MG63 (cell line): ENCODE results near the gene HMX1. TPM values are rescaled to one million over a fixed set of nuclear protein-coding genes. Genes with fewer than 3 reads are reported as not detected.

ENCODE experiments used
- DNase-seq: peaks from one replicate; pipeline ENCODE4 v3.0.0-alpha.2; 2020
- H3K27me3 ChIP-seq: fragments of 250-450 bp; sonication (Bioruptor Pico); 2 replicates; pipeline ENCODE4 v1.5.1; 2020; ENCODE audit warnings: mild to moderate bottlenecking, moderate library complexity
- H3K36me3 ChIP-seq: fragments of 250-450 bp; sonication (Bioruptor Pico); 2 replicates; pipeline ENCODE4 v1.5.1; 2020; ENCODE audit warnings: mild to moderate bottlenecking, moderate library complexity
- H3K4me3 ChIP-seq: fragments of 250-450 bp; sonication (Bioruptor Pico); 2 replicates; pipeline ENCODE4 v1.5.1; 2020; ENCODE audit warnings: mild to moderate bottlenecking, moderate library complexity
- H3K9me3 ChIP-seq: fragments of 250-450 bp; sonication (Bioruptor Pico); 2 replicates; pipeline ENCODE4 v1.5.1; 2020; ENCODE audit warnings: mild to moderate bottlenecking, moderate library complexity
- total RNA-seq: library from RNA; depleted of rRNA; stranded (reverse); fragments of >200 nt; shearing (Covaris generic); gene quantifications from 2 replicates; pipeline ENCODE4 v1.2.3, GENCODE V29; 2014; ENCODE audit warnings: low replicate concordance

Gene HMX1
- total RNA-seq, 1 experiment from 2014 or later, result 17.5 TPM

- Histone ChIP-seq H3K36me3 (no peaks in the 10 kb centered on the region), H3K27me3 (no peaks in the 10 kb centered on the region), H3K9me3 (no peaks in the 10 kb centered on the region), H3K4me3 (no peak overlapping the region)
- DNase-seq, result no peak
These were observed 15.8 kb downstream of the HMX1 start for GRCh38 chr4:8855818-8856245.

DNA sequence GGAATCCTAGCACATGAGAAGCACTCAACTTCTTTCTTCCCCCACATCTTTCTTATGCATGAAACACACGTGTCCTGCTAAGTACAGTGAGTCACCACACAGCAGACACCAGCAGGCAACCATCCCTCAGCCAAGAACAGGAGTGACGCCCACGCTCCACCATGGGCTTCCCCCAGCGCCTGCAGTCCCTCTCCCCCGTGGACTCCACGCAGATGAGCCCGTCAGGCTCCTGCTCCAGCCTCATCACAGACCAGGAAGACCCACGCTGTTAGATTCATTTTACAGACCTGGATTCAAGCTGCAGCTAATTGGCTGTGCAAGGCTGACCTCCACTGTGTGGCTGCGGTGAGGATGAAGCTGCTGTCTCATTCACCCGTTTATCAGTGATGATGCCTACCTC, 16.7 kb downstream of the HMX1 start:
- H3K36me3 ChIP-seq, result no peaks in the 10 kb centered on the region
- H3K9me3 ChIP-seq, result no peaks in the 10 kb centered on the region
- H3K4me3 ChIP-seq, result no peak overlapping the region
- peak; percentile 66 for DNase-seq
- H3K27me3 ChIP-seq, result no peaks in the 10 kb centered on the region

GRCh38 chr4:8854016-8854415, 17.6 kb downstream of the HMX1 start:
- H3K27me3 ChIP-seq, result no peaks in the 10 kb centered on the region
- no peak for DNase-seq
- H3K9me3 ChIP-seq, result no peaks in the 10 kb centered on the region

GRCh38 chr4:8853249-8853648, 18.4 kb downstream of the HMX1 start:
- H3K4me3 ChIP-seq, result no peak overlapping the region
- no peaks in the 10 kb centered on the region for H3K36me3 ChIP-seq
- no peak for DNase-seq
- no peaks in the 10 kb centered on the region for H3K27me3 ChIP-seq
- no peaks in the 10 kb centered on the region for H3K9me3 ChIP-seq

More at GRCh38 chr4:8854016-8854415, 17.6 kb downstream of the HMX1 start:
- Histone ChIP-seq H3K36me3 (no peaks in the 10 kb centered on the region), H3K4me3 (no peak overlapping the region)

- no peaks in the 10 kb centered on the region for H3K9me3 ChIP-seq
- H3K36me3 ChIP-seq, result no peaks in the 10 kb centered on the region
- H3K27me3 ChIP-seq, result no peaks in the 10 kb centered on the region
- DNase-seq, result no peak
- H3K4me3 ChIP-seq, result no peak overlapping the region
These were observed 19.4 kb downstream of the HMX1 start for GRCh38 chr4:8852118-8852704.

- Histone ChIP-seq H3K9me3 (no peaks in the 10 kb centered on the region), H3K36me3 (no peaks in the 10 kb centered on the region), H3K27me3 (no peaks in the 10 kb centered on the region), H3K4me3 (no peak overlapping the region)
- no peak for DNase-seq
These were observed 20.1 kb downstream of the HMX1 start for GRCh38 chr4:8851321-8852117.

DNA sequence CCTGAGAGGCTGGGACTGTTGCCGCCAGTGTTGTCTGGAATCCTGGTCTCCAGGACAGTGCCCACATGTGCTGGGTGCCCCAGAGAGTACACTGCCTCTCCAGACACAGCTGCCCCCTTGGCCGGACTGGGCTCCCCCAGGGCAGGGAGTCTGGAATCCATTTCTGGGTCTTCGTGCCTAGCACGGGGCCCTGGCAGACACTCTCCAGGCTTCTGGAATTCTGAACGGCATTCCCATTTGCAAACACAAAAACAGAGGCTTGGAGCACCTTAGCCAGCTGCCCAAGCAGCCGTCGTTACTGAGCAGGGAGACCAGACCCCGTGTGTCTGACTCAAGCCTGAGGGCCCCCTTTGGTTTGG, 20.8 kb downstream of the HMX1 start:
- Histone ChIP-seq H3K27me3 (no peaks in the 10 kb centered on the region), H3K36me3 (no peaks in the 10 kb centered on the region), H3K4me3 (no peak overlapping the region), H3K9me3 (no peaks in the 10 kb centered on the region)
- no peak for DNase-seq

DNA sequence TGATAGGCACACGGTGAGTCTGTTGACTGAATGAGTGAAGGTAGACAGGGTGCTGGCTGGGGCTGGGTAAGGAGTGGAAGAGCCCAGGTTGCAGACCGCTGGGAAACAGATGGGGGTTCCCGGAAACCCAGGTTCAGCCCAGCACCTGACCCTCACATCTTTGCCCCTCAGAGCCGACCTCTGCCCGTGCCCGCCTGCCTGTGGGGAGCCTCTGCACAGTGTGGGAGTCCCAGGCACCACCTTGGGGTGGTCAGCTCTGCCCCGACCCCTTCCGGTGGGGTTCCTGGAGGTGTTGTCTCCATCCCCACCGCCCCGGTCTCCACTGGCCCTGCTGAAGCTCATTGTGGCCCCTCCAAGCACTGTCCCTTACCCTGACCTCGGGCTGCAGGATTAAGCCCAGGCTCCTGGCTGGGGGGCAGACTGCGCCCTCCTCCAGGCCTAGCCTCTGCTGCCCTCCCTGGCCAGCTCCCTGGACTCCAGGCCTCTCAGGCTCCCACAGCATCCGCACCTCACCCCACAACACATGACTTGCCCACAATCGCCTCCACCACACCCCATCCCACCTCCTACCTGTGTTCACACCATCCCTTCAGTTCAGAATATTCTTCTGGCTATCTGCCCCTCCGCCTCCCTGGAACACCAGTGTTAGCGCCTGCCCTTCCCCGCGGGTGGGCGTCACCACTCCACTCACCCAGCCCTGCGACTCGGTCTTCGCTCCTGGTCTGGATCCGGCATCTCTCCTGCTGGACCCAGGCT, 21.4 kb downstream of the HMX1 start:
- no peaks in the 10 kb centered on the region for H3K36me3 ChIP-seq
- H3K4me3 ChIP-seq, result no peak overlapping the region
- DNase-seq, result no peak
- H3K27me3 ChIP-seq, result no peaks in the 10 kb centered on the region
- H3K9me3 ChIP-seq, result no peaks in the 10 kb centered on the region

DNA sequence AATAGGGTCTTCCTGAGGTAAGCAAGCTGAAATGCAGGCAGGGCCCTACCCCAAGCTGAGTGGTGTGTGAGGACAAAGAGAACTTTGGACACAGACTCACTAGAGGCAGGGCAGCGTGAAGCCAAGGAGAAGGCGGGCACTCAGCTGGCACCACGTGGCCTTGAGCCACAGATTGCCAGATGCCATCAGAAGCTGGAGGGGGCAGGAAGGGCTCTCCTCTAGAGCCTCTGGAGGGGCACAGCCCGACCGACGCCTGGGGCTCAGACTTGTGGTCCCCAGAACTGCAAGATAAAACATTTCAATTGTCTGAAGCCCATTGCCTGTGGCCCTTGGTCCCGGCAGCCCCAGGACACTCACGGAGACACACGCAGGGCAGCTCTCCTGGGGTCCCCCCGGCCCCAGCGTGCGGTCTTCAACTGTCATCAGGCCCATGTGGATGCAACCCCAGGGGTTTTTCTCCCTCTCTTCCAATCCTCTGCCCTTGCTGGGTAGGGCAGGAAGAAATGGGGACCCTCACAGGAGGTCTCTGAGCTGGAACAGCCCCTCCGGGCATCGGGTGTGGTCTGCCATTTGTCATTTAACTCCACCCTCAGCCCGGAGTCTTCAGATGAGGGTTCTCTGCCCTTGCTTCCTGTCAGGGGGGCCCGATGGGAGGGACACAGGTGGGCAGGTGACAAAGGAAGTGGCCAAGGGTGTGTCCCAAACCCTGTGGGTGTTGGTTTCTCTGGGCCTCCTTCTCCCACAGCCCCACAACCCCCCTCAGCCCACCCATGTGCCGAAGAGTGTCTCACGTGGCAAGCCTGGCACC, 22.2 kb downstream of the HMX1 start:
- Histone ChIP-seq H3K9me3 (no peaks in the 10 kb centered on the region), H3K27me3 (no peaks in the 10 kb centered on the region), H3K36me3 (no peaks in the 10 kb centered on the region), H3K4me3 (no peak overlapping the region)
- no peak for DNase-seq

- DNase-seq, result no peak
These were observed 23.0 kb downstream of the HMX1 start for GRCh38 chr4:8848507-8849265.

DNA sequence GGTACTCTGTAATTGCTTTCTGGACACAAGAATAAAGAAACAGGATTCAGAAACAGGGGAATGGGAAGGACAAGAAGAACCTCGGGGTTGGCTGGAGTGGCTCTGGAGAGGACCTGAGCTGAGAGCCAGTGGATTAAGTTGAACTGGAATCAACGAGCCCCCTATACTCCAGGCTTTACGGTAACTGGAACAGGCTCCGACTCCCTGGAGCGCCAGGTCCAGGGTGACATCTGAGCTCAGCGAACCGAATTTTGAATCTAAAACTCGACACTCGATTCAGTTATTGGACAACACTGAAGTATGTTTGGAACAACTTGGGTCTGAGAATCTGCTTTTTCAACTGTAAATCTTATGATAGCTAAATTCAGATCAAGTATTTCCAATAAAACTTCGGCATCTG, 23.9 kb downstream of the HMX1 start:
- Histone ChIP-seq H3K4me3 (no peak overlapping the region), H3K9me3 (no peaks in the 10 kb centered on the region), H3K27me3 (no peaks in the 10 kb centered on the region), H3K36me3 (no peaks in the 10 kb centered on the region)
- no peak for DNase-seq

More at GRCh38 chr4:8848507-8849265, 23.0 kb downstream of the HMX1 start:
- Histone ChIP-seq H3K27me3 (no peaks in the 10 kb centered on the region), H3K9me3 (no peaks in the 10 kb centered on the region), H3K4me3 (no peak overlapping the region), H3K36me3 (no peaks in the 10 kb centered on the region)

DNA sequence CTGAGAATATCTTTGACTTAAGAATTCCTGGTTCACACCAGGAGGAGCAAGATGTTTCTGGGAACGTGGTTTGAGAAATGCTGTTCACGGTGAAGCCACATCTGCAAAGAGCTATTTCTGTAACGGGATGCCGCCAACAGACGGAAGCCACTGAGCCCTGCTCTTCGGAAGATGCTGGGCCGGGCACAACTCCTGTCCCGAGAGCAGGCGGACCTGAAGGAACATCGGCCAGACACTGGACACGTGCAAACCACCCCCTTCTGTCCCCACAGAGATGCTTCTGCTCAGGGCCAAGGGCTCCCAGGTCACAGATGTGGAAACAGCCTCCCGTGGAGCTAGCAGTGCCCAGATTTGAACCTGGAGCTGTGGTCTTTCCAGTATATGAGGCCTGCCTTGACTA, 24.3 kb downstream of the HMX1 start:
- no peak for DNase-seq

DNA sequence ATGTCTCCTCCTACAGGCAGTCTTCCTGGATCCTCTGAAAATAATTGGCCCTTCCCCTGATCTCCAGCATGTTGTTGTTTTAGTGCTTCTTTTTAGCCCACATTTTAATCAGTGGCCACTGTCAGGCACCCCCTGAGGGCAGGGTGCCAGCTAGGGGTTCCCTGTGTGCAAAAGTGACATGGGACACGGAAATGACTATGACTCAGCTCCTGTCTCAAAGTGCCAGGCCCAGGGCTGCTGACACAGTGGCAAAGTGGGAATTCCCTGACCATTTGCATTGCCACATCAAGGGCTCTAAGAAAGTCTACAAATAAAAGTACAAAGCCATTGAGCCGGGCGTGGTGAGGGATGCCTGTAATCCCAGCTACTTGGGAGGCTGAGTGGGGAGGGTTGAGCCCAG, 24.8 kb downstream of the HMX1 start:
- Histone ChIP-seq H3K27me3 (no peaks in the 10 kb centered on the region), H3K36me3 (no peaks in the 10 kb centered on the region), H3K9me3 (no peaks in the 10 kb centered on the region), H3K4me3 (no peak overlapping the region)
- DNase-seq, result no peak

More for the DNA sequence above, 24.3 kb downstream of the HMX1 start:
- H3K4me3 ChIP-seq, result no peak overlapping the region
- no peaks in the 10 kb centered on the region for H3K27me3 ChIP-seq
- no peaks in the 10 kb centered on the region for H3K9me3 ChIP-seq
- no peaks in the 10 kb centered on the region for H3K36me3 ChIP-seq

DNA sequence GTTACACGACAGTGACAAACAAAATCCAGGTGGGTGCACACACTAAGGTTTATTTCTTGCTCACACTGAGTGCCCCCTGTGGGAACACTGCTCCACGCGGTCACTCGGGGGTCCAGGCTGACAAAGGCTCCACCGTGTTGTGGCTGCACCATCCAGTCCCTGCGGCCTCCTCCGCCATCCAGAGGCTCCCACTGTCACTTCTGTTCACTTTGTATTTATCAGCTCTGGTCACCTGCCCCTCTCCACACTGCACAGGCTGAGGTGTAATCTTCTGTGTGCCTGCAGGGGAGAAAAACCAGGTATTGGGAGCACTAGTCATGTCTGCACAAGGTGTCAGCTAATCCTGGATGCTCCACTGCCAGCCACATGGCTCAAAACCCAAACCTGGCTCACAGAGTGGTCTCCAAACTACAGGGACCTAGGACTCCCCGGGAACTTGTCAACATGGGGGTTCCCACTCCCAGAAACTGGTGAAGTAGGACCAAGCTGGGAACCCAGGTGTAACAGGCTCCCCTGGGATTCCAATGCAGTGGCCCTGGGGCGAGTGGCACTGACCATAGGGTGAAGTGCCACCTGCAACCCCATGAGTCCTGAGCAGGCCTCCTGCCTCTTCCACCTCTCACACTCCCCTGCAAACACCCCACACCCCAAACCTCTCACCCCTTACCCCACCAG, 25.5 kb downstream of the HMX1 start:
- Histone ChIP-seq H3K4me3 (no peak overlapping the region), H3K9me3 (no peaks in the 10 kb centered on the region), H3K27me3 (no peaks in the 10 kb centered on the region), H3K36me3 (no peaks in the 10 kb centered on the region)
- DNase-seq, result no peak

- Histone ChIP-seq H3K9me3 (no peaks in the 10 kb centered on the region), H3K27me3 (no peaks in the 10 kb centered on the region), H3K36me3 (no peaks in the 10 kb centered on the region), H3K4me3 (no peak overlapping the region)
- no peak for DNase-seq
These were observed 26.5 kb downstream of the HMX1 start for GRCh38 chr4:8844976-8845690.
